Hypothalamus (tissue), 51 donors: Measurements from ENCODE around the gene FRMPD4.

Experiments
- DNase-seq, 51 donors: peaks; one replicate each; lab custom pipeline; 2025; lab: John Stamatoyannopoulos, UW

The FRMPD4 gene

DNA sequence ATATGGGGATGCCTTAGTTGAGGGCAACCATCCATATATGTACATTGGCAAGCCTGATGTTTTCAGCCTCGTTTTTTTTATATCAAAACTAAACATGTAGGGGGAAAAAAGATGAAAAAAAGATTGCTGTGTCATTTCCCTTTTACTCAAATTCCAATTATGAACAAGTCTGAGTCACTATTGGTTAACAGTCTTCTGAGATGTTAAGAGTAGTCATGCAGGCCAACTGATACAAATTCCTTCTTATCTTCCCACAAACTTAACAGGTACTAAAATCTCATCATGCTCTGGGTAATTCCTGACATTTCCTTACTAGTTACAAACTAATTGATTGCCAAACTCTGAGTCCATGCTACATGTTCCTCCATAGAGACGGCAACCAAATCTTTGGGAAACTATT, 222.1 kb downstream of the FRMPD4 start:
- no peak for DNase-seq

- DNase-seq: no peak
Observed at GRCh38 chrX:12360986-12361598, 222.8 kb downstream of the FRMPD4 start.

- DNase-seq: no peak
Observed at GRCh38 chrX:12363216-12363615, 224.9 kb downstream of the FRMPD4 start.

DNA sequence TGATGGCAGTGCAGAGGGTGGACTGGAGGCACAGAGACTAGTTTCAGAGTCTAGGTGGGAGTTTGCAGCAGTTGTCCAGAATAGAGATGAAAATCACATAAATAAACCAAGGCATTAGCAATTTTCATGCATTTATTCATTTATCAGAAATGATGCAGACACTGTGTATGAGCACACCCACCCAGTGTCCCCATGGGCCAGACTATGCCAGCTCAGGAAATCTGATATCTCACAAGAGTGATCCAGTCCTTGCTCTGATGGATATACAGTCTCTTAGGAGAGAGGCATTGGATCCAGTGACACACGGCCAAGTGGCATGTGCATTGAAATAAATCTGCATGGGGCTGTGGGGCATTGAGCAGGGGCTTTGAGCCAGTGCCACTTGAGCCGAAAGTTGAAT, 228.2 kb downstream of the FRMPD4 start:
- no peak for DNase-seq

DNA sequence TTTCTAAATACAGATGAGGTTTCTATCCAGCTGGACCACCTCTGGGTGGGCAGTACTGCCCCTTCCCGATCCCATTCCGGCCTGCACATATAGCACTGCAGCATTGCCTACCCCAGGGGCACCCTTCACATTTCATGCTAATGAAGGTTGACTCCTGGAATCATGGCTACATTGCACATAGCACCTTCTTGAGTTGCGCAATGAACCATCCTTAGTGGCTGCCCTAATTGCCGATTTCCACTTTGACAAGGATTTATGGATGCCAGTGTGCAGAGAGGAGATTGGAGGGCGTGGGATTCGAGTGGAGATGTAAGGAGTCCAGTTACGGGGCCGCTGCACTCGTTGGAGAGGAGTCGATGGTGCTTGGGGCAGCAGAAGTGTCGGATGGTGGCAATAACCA, 229.0 kb downstream of the FRMPD4 start:
- no peak for DNase-seq

DNA sequence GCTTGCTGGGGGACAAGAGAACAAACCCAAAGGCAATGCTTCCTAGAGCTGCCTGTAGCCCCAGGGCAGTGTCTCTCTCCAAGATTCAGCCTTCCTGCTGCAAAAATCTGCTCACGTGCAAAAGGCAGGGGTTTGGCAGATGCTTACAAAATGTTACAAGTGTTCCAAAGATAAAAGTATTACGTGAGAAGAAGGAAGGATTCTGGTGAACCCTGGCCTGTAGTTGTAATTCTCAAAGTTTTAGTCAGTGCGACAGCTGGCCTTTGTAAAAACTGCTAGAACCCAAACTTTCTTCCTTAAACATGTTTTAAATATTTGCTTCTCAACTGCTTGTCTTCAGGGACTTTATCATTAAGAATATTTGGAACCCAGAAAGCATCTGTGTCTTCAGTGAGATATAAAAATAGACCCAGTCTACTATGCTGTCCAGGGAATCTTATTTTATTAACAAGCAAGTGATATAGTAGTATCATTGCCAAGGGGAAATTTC, 232.3 kb downstream of the FRMPD4 start:
- no peak for DNase-seq

DNA sequence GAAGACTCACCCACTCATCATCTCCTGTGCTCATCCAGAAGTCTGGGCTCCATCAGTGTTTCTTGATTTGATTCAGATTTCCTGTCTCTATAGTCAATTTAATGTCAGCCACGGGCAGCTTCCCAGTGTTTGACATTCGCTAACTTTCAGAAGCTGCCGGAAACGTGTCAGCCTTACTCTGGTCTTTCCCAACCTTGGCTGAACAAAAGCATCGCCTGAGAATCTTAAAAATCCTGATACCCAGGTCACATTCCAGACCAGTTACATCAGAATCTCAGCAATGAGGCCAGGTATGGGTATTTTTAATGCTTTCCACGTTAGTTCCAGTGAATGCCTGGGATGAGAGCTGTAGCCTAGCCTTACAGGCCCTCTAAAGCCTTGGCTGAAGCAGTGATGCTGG, 233.8 kb downstream of the FRMPD4 start:
- DNase-seq: no peak

DNA sequence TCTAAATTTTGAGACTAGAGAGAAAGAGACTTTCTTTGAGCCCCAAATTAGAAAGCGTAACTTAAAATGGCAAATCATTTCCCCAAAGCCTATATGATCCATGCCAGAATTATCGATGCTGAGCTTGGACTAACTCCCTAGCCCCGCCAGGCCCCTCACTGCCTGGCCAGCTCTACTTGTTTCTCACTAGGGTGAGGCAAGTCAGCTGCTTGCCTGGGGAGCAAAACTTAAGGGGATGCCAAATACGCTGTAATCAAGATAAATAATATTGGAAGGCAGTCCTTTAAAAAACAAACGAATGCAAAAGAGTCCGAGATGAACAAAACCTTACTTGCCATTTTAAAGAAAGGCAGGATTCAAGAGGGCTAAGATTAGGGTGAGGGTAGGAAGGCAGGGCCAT, 236.0 kb downstream of the FRMPD4 start:
- DNase-seq: no peak

GRCh38 chrX:12378253-12378652, 240.0 kb downstream of the FRMPD4 start:
- DNase-seq: no peak

- no peak for DNase-seq
Observed at GRCh38 chrX:12378706-12379105, 240.4 kb downstream of the FRMPD4 start.

GRCh38 chrX:12379671-12380070, 241.4 kb downstream of the FRMPD4 start:
- no peak for DNase-seq

DNA sequence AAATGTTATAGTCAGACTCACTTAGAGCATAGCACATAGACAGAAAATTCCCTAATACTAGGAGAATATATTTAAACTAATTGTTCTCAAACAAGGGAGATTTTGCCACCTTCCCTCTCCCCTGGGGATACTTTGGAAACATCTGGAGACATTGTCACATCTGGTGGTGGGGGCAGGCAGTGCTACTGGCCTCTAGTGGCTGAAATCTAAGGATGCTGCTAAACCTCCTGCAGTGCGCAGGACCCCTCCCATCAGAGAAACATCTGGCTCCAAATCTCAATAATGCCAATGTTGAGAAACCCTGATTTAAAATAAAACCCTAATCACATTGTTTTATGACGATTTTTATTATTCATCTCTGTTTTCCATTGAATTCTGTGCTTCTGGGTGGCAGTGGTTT, 244.9 kb downstream of the FRMPD4 start:
- DNase-seq: no peak

- DNase-seq: no peak
Observed at GRCh38 chrX:12390301-12390700, 252.0 kb downstream of the FRMPD4 start.

GRCh38 chrX:12396584-12396983, 258.3 kb downstream of the FRMPD4 start:
- no peak for DNase-seq

GRCh38 chrX:12400218-12400617, 261.9 kb downstream of the FRMPD4 start:
- DNase-seq: no peak

GRCh38 chrX:12401252-12401651, 263.0 kb downstream of the FRMPD4 start:
- DNase-seq: no peak

DNA sequence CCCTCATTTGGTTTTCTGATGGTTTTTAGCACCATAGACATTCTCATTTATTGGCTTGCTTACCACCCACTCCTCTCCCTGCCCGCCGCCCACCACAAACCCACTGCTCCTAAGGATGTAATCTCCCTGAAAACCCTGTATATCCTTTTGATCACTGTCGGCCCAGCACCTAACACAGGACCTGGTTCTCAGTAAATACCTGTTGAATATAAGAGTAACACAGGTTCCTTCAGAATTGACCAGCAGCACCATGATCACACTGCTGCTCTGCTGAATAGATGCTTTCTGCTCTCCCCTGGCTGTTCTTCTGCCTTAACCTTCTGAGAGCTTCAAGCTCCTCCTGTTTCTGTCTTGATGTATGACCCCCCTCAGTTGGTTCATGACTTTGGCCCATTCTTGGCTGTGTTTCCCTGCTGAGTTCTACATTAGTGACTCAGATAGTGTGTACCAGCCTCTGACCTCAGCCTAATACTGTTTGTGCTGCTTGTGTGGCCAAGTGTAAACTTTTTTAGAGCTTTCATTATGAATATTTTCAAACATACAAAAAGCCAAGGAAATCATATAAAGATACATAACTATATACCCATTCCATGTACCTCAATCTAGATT, 265.3 kb downstream of the FRMPD4 start:
- DNase-seq: no peak

DNA sequence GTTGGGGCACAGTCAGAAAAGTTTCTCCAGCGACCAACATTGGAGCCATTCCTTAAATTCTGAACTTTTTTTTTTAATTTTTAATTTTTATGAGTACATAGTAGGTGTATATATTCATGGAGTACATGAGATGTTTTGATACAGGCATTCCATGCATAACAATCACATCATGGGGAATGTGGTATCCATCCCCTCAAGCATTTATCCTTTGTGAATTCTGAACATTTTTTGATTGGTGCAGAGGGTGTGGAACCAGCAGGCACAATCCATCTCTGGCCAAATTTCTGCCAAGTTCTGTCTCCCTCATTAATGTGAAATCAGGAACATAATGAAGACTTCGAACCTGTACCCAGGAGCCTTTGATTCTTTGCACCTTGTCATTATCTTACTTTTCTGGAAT, 267.0 kb downstream of the FRMPD4 start:
- DNase-seq: no peak

GRCh38 chrX:12410523-12410922, 272.2 kb downstream of the FRMPD4 start:
- DNase-seq: no peak

GRCh38 chrX:12411831-12412230, 273.6 kb downstream of the FRMPD4 start:
- DNase-seq: no peak

- no peak for DNase-seq
Observed at GRCh38 chrX:12412561-12412960, 274.3 kb downstream of the FRMPD4 start.

GRCh38 chrX:12419591-12419990, 281.3 kb downstream of the FRMPD4 start:
- no peak for DNase-seq

DNA sequence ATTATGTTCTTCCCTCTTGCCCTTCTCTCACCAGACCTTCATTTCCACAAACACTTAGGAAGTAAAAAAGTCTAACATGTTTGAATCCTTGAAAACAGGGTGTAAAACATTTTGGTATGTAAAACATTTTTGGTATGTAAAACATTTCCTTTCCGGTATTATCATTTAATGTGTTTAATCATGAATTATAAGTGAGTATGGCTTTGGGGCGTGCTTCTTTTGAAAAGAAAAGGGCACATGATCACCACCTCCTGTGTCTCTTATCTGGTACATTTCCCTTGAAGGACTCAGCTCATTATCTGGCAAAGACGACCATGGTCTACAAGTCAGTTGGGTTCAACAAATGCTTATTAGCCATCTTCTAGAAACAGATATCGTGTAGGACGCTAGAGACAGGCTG, 283.6 kb downstream of the FRMPD4 start:
- no peak for DNase-seq
